A549 (cell line): ENCODE results near the gene KLK7. TPM values are rescaled to one million over a fixed set of nuclear protein-coding genes. Genes with fewer than 3 reads are reported as not detected.

Experiments
- ATAC-seq, 2 experiments: fragments of 200-7000 bp in 1 of 2; fragments of >200 bp in 1 of 2; cut with Nextera tagmentation in 1 of 2; cut with Tn5 transposase in 1 of 2; 3 replicates each; pipeline versions ENCODE4 v1.8.0 to v1.9.1; 2018 to 2020; ENCODE audit warnings: mild to moderate bottlenecking in 1 of 2, moderate library complexity in 1 of 2
- CTCF ChIA-PET: fragments of 300-600 bp; sonication (Branson Sonifier 250); formaldehyde crosslinking; extraction: SDS; loops from one replicate; lab custom pipeline; 2021; ENCODE audit warnings: antibody characterized with exemption, inconsistent platforms; lab: Yijun Ruan, JAX
- POLR2A ChIA-PET: fragments of 350-600 bp; formaldehyde crosslinking; extraction: SDS; loops from one replicate; lab custom pipeline; 2021; ENCODE audit warnings: antibody characterized with exemption, inconsistent platforms; lab: Yijun Ruan, JAX
- DNase-seq, 2 experiments: peaks; one replicate each; pipeline versions ENCODE4 v3.0.0 to v3.0.0-alpha.2; 2011 to 2016; ENCODE audit warnings: low read depth in 1 of 2, low spot score in 1 of 2
- FAIRE-seq: peaks from 2 replicates; lab custom pipeline; 2011; peaks lifted over from hg19 to GRCh38; lab: Jason Lieb, UNC
- H3K27ac ChIP-seq, 2 experiments: fragments of >200 bp; sonication (Bioruptor Twin); formaldehyde crosslinking; 3 replicates each; pipeline ENCODE4 v1.5.1; 2016 to 2017
- H3K4me1 ChIP-seq: fragments of >200 bp; sonication (Bioruptor Twin); formaldehyde crosslinking; 3 replicates; pipeline ENCODE4 v1.6.1; 2016
- H3K4me2 ChIP-seq: fragments of >200 bp; sonication (Bioruptor Twin); formaldehyde crosslinking; 3 replicates; pipeline ENCODE4 v1.6.1; 2016
- H3K4me3 ChIP-seq: fragments of >200 bp; sonication (Bioruptor Twin); formaldehyde crosslinking; 3 replicates; pipeline ENCODE4 v1.5.1; 2016
- H3K9me3 ChIP-seq: fragments of >200 bp; sonication (Bioruptor Twin); formaldehyde crosslinking; 3 replicates; pipeline ENCODE4 v1.6.1; 2016
- CBX2 ChIP-seq: fragments of 200-600 bp; sonication (generic); IDR thresholded peaks from 2 replicates; pipeline ENCODE4 v1.6.1; 2016; ENCODE audit warnings: low read depth, mild to moderate bottlenecking, borderline replicate concordance
- CEBPB ChIP-seq, 2 experiments: fragments of >200 bp in 1 of 2; sonication (Bioruptor Twin) in 1 of 2; formaldehyde crosslinking in 1 of 2; IDR thresholded peaks; 2 replicates each; pipeline ENCODE4 v1.6.1; 2012 to 2016
- CHD2 ChIP-seq: fragments of 150-350 bp; IDR thresholded peaks from 2 replicates; pipeline ENCODE4 v1.6.1; 2014; ENCODE audit warnings: low read length; ENCODE audit not compliant: partially characterized antibody
- CHD4 ChIP-seq: fragments of 200-600 bp; sonication (generic); IDR thresholded peaks from 2 replicates; pipeline ENCODE4 v1.6.1; 2016; ENCODE audit warnings: antibody characterized with exemption, mild to moderate bottlenecking, borderline replicate concordance
- EP300 ChIP-seq, 2 experiments: fragments of >200 bp; sonication (Bioruptor Twin); formaldehyde crosslinking; IDR thresholded peaks; 2 replicates in 1 of 2; 3 replicates in 1 of 2; pipeline ENCODE4 v1.6.1; 2016 to 2017
- ESRRA ChIP-seq: fragments of 150-350 bp; IDR thresholded peaks from 2 replicates; pipeline ENCODE4 v1.6.1; 2014; ENCODE audit warnings: mild to moderate bottlenecking, low read length, borderline replicate concordance
- FOXS1 ChIP-seq: fragments of 250-450 bp; sonication (Bioruptor Pico); IDR thresholded peaks from 2 replicates; pipeline ENCODE4 v1.5.0; 2020; ENCODE audit warnings: mild to moderate bottlenecking, moderate library complexity
- GATA3 ChIP-seq: IDR thresholded peaks from 2 replicates; pipeline ENCODE4 v1.6.1; 2012; ENCODE audit warnings: borderline replicate concordance
- HOXB5 ChIP-seq: fragments of 250-450 bp; sonication (Bioruptor Pico); IDR thresholded peaks from 2 replicates; pipeline ENCODE4 v1.5.0; 2020; ENCODE audit warnings: mild to moderate bottlenecking, moderate library complexity
- JUNB ChIP-seq: fragments of >200 bp; sonication (Bioruptor Twin); formaldehyde crosslinking; IDR thresholded peaks from 2 replicates; pipeline ENCODE4 v1.6.1; 2016
- KDM1A ChIP-seq: fragments of 200-600 bp; sonication (generic); IDR thresholded peaks from 2 replicates; pipeline ENCODE4 v1.6.1; 2016; ENCODE audit warnings: low read depth, mild to moderate bottlenecking
- MAFK ChIP-seq: fragments of 450-650 bp; IDR thresholded peaks from 2 replicates; pipeline ENCODE4 v1.6.1; 2014; ENCODE audit not compliant: partially characterized antibody
- MAZ ChIP-seq: fragments of 150-350 bp; IDR thresholded peaks from 2 replicates; pipeline ENCODE4 v1.6.1; 2014; ENCODE audit warnings: antibody characterized with exemption, low read depth, low read length, borderline replicate concordance
- NR3C1 ChIP-seq: fragments of >200 bp; sonication (Bioruptor Twin); formaldehyde crosslinking; IDR thresholded peaks from 3 replicates; pipeline ENCODE4 v1.6.1; 2017
- RAD21 ChIP-seq, 2 experiments: fragments of >200 bp in 1 of 2; sonication (Bioruptor Twin) in 1 of 2; formaldehyde crosslinking in 1 of 2; IDR thresholded peaks in 1 of 2; conservative IDR thresholded peaks in 1 of 2; 2 replicates in 1 of 2; 3 replicates in 1 of 2; pipeline ENCODE4 v1.6.1; 2012 to 2018; ENCODE audit warnings: inconsistent platforms in 1 of 2
- RARB ChIP-seq: fragments of 250-450 bp; sonication (Bioruptor Pico); IDR thresholded peaks from 2 replicates; pipeline ENCODE4 v1.8.0; 2021; ENCODE audit warnings: mild to moderate bottlenecking, moderate library complexity
- RFX5 ChIP-seq: fragments of 450-650 bp; IDR thresholded peaks from 2 replicates; pipeline ENCODE4 v1.7.1; 2014; ENCODE audit warnings: antibody characterized with exemption, mild to moderate bottlenecking, moderate library complexity
- RNF2 ChIP-seq: fragments of 200-600 bp; sonication (generic); IDR thresholded peaks from 2 replicates; pipeline ENCODE4 v1.6.1; 2016; ENCODE audit warnings: low read depth, mild to moderate bottlenecking, antibody characterized with exemption, moderate library complexity, borderline replicate concordance
- SMC3 ChIP-seq: fragments of >200 bp; sonication (Bioruptor Twin); formaldehyde crosslinking; IDR thresholded peaks from 3 replicates; pipeline ENCODE4 v1.6.1; 2018; ENCODE audit warnings: inconsistent platforms
- SREBF2 ChIP-seq: fragments of 450-650 bp; IDR thresholded peaks from 2 replicates; pipeline ENCODE4 v1.6.1; 2014; ENCODE audit warnings: mild to moderate bottlenecking, moderate library complexity
- TFCP2L1 ChIP-seq: fragments of 250-450 bp; sonication (Bioruptor Pico); IDR thresholded peaks from 2 replicates; pipeline ENCODE4 v1.5.0; 2021; ENCODE audit warnings: mild to moderate bottlenecking
- TP53 ChIP-seq: fragments of 250-450 bp; sonication (Bioruptor Pico); IDR thresholded peaks from 2 replicates; pipeline ENCODE4 v1.5.0; 2021; ENCODE audit warnings: mild to moderate bottlenecking, moderate library complexity
- USF2 ChIP-seq: fragments of 450-650 bp; IDR thresholded peaks from 2 replicates; pipeline ENCODE4 v1.6.1; 2014; ENCODE audit warnings: antibody characterized with exemption
- ZC3H11A ChIP-seq: fragments of 450-650 bp; IDR thresholded peaks from 2 replicates; pipeline ENCODE4 v1.6.1; 2014; ENCODE audit warnings: antibody characterized with exemption, mild to moderate bottlenecking
- WGBS: methylation state at CpG from one replicate; pipeline ENCODE4 v1.1.6; 2017; ENCODE audit errors: missing lambda C conversion rate; 5-methylcytosine and 5-hydroxymethylcytosine counted together
- polyA plus RNA-seq, 4 experiments: library from polyadenylated mRNA; depleted of rRNA in 3 of 4; stranded (reverse); fragments of >200 nt; fragmentation: RNase III in 1 of 4; extraction: RNeasy Plus Mini Kit Qiagen cat#74134 plus additional on column Dnase treatment in 1 of 4; gene quantifications; 2 replicates in 3 of 4; 3 replicates in 1 of 4; pipeline ENCODE4 v1.2.3, GENCODE V29; 2011 to 2017
- TF ChIP-seq, protein P1 (sequence below): fragments of >200 bp; sonication (Bioruptor Twin); formaldehyde crosslinking; IDR thresholded peaks from 3 replicates; pipeline ENCODE4 v1.6.1; 2016
- TF ChIP-seq, protein P2 (sequence below): fragments of 150-350 bp; IDR thresholded peaks from 2 replicates; pipeline ENCODE4 v1.6.1; 2014; ENCODE audit warnings: low read depth, mild to moderate bottlenecking, low read length
- TF ChIP-seq, protein P3 (sequence below): IDR thresholded peaks from 2 replicates; pipeline ENCODE4 v1.6.1; 2012

Gene KLK7
- polyA plus RNA-seq, 2 of the 4 experiments (the other 2 are of a cell fraction): not detected

GRCh38 chr19:51005248-51005647, 21.5 kb upstream of the KLK7 start:
- Histone ChIP-seq H3K9me3 (no peaks in the 10 kb centered on the region), H3K4me2 (no peak overlapping the region), H3K4me3 (no peak overlapping the region), H3K4me1 (peaks cover 6% of the 10 kb centered on the region; the same call in 2 of the 3 replicates), H3K27ac (no peak overlapping the region)
- no peak for ATAC-seq
- no peak for FAIRE-seq
- WGBS: 45% methylated on average over 1 of the region's 1 CpG
- ChIA-PET CTCF (no interaction called here), POLR2A (no interaction called here)
- no peak for DNase-seq
- TF ChIP-seq RAD21 (conservative IDR thresholded peaks at IDR 0.05 in 1 of 2, IDR thresholded peaks at IDR 0.05 in 1 of 2) (no peak), MAZ (no peak), RNF2 (no peak), CEBPB (IDR thresholded peaks at IDR 0.05) (no peak), KDM1A (no peak), TP53 (no peak), CBX2 (no peak), CHD2 (no peak), SREBF2 (no peak), SMC3 (no peak), HOXB5 (CRISPR knock-in tag) (no peak), NR3C1 (no peak), CHD4 (no peak), ESRRA (no peak), ZC3H11A (no peak), RFX5 (no peak)
- TF ChIP-seq, protein P1, sequence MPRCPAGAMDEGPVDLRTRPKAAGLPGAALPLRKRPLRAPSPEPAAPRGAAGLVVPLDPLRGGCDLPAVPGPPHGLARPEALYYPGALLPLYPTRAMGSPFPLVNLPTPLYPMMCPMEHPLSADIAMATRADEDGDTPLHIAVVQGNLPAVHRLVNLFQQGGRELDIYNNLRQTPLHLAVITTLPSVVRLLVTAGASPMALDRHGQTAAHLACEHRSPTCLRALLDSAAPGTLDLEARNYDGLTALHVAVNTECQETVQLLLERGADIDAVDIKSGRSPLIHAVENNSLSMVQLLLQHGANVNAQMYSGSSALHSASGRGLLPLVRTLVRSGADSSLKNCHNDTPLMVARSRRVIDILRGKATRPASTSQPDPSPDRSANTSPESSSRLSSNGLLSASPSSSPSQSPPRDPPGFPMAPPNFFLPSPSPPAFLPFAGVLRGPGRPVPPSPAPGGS: no peak
- TF ChIP-seq, protein P2, sequence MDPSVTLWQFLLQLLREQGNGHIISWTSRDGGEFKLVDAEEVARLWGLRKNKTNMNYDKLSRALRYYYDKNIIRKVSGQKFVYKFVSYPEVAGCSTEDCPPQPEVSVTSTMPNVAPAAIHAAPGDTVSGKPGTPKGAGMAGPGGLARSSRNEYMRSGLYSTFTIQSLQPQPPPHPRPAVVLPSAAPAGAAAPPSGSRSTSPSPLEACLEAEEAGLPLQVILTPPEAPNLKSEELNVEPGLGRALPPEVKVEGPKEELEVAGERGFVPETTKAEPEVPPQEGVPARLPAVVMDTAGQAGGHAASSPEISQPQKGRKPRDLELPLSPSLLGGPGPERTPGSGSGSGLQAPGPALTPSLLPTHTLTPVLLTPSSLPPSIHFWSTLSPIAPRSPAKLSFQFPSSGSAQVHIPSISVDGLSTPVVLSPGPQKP: no peak

DNA sequence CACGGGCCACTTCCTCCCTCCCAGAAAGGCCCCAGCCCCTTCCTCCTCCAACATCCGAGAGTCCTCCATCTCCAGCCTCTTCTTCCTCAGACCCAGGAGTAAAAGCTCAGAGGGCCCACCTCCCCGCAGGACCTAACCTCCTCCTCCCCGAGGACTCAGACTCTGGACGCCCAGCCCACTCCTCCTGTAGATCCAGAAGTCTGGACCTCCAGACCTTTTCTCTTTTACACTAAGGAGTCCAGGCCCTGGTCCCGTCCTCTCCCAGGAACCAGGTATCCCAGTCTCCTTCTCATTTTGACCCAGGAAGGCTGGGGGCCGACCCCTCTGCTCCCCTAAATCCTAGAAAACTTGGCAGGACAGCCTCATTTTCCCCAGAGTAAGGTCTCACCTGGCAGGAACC, 19.6 kb upstream of the KLK7 start:
- no peak overlapping the region for H3K27ac ChIP-seq
- CTCF ChIA-PET: interaction anchor here (1.0 to 4.0 kb wide), 3 partner anchors 13 to 81 kb away, joined by 3 to 21 read pairs (median 8); no protein-coding TSS in a partner anchor
- no peak for FAIRE-seq
- 58% methylated on average over 7 of the region's 7 CpGs for WGBS
- no peak overlapping the region; the same call in 2 of the 3 replicates for H3K4me2 ChIP-seq
- DNase-seq: no peak
- no peaks in the 10 kb centered on the region for H3K9me3 ChIP-seq
- peaks cover 6% of the 10 kb centered on the region; the same call in 2 of the 3 replicates for H3K4me1 ChIP-seq
- no peak for ATAC-seq
- POLR2A ChIA-PET: no interaction called here
- TF ChIP-seq FOXS1 (CRISPR knock-in tag) (no peak), USF2 (no peak), JUNB (no peak), CHD2 (no peak), GATA3 (no peak), RFX5 (no peak), EP300 (IDR thresholded peaks at IDR 0.05) (no peak), TFCP2L1 (no peak), RARB (no peak), MAFK (no peak)
- TF ChIP-seq, protein P3, sequence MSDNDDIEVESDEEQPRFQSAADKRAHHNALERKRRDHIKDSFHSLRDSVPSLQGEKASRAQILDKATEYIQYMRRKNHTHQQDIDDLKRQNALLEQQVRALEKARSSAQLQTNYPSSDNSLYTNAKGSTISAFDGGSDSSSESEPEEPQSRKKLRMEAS: no peak
- TF ChIP-seq, all 56 proteins: peak for 0
- H3K4me3 ChIP-seq: no peak overlapping the region
